Progenitor cell of endocrine pancreas (in vitro differentiated cells): ENCODE measurements around the gene RAG2. TPM values are rescaled to one million over a fixed set of nuclear protein-coding genes. Genes with fewer than 3 reads are reported as not detected.

Experiments used
- DNase-seq: peaks from one replicate; pipeline ENCODE4 v3.0.0; 2021; ENCODE audit warnings: low spot score; ENCODE audit not compliant: unreplicated experiment
- H3K27ac Mint-ChIP-seq: 2 replicates; pipeline ENCODE4 v1.8.0; 2021; ENCODE audit warnings: mild to moderate bottlenecking, moderate library complexity, mixed read lengths
- H3K27me3 Mint-ChIP-seq: 2 replicates; pipeline ENCODE4 v1.8.0; 2021; ENCODE audit warnings: mixed read lengths
- H3K36me3 Mint-ChIP-seq: 2 replicates; pipeline ENCODE4 v1.8.0; 2022; ENCODE audit warnings: mixed read lengths; ENCODE audit not compliant: insufficient read depth
- H3K4me1 Mint-ChIP-seq: 2 replicates; pipeline ENCODE4 v1.8.0; 2021; ENCODE audit warnings: low read depth, mixed read lengths
- H3K4me3 Mint-ChIP-seq: 2 replicates; pipeline ENCODE4 v1.8.0; 2021; ENCODE audit warnings: low read depth, mild to moderate bottlenecking, moderate library complexity, mixed read lengths
- H3K9me3 Mint-ChIP-seq: 2 replicates; pipeline ENCODE4 v1.8.0; 2021; ENCODE audit warnings: low read depth, mixed read lengths
- CTCF ChIP-seq: fragments of 200-600 bp; sonication (generic); IDR thresholded peaks from one replicate; pipeline ENCODE4 v1.5.0; 2021; ENCODE audit warnings: antibody characterized with exemption, mild to moderate bottlenecking; ENCODE audit not compliant: unreplicated experiment
- total RNA-seq: library from RNA; stranded (reverse); gene quantifications from 2 replicates; pipeline ENCODE4 v1.2.1, GENCODE V29; 2021

The RAG2 gene
- total RNA-seq, 1 donor from 2014 or later = not detected

- peaks cover 7% of the 10 kb centered on the region for H3K36me3 Mint-ChIP-seq
- H3K27ac Mint-ChIP-seq = no peak overlapping the region
- no peaks in the 10 kb centered on the region for H3K27me3 Mint-ChIP-seq
- H3K9me3 Mint-ChIP-seq = no peaks in the 10 kb centered on the region
- H3K4me1 Mint-ChIP-seq = peaks cover 17% of the 10 kb centered on the region
- no peak for TF ChIP-seq CTCF
- H3K4me3 Mint-ChIP-seq = no peak overlapping the region
- no peak for DNase-seq
These were observed 11.3 kb upstream of the RAG2 start for GRCh38 chr11:36609383-36609782.

- H3K36me3 Mint-ChIP-seq = peaks cover 7% of the 10 kb centered on the region
- no peaks in the 10 kb centered on the region for H3K27me3 Mint-ChIP-seq
- DNase-seq = no peak
- no peak overlapping the region for H3K27ac Mint-ChIP-seq
- no peak overlapping the region for H3K4me3 Mint-ChIP-seq
- no peaks in the 10 kb centered on the region for H3K9me3 Mint-ChIP-seq
- H3K4me1 Mint-ChIP-seq = peaks cover 17% of the 10 kb centered on the region
- TF ChIP-seq CTCF = no peak
These were observed 10.6 kb upstream of the RAG2 start for GRCh38 chr11:36608491-36609199.

- no peak for TF ChIP-seq CTCF
- DNase-seq = no peak
- no peak overlapping the region for H3K27ac Mint-ChIP-seq
- peaks cover 11% of the 10 kb centered on the region for H3K4me1 Mint-ChIP-seq
- no peak overlapping the region for H3K4me3 Mint-ChIP-seq
- H3K36me3 Mint-ChIP-seq = no peaks in the 10 kb centered on the region
- H3K9me3 Mint-ChIP-seq = no peaks in the 10 kb centered on the region
- H3K27me3 Mint-ChIP-seq = no peaks in the 10 kb centered on the region
These were observed 7.5 kb upstream of the RAG2 start for GRCh38 chr11:36605221-36606216.

- Mint-ChIP-seq H3K27ac (no peak overlapping the region), H3K27me3 (no peaks in the 10 kb centered on the region), H3K4me1 (no peaks in the 10 kb centered on the region), H3K9me3 (no peaks in the 10 kb centered on the region), H3K4me3 (no peak overlapping the region), H3K36me3 (no peaks in the 10 kb centered on the region)
- no peak for TF ChIP-seq CTCF
- DNase-seq = no peak
These were observed 4.1 kb upstream of the RAG2 start for GRCh38 chr11:36602135-36602534.

- no peak overlapping the region for H3K27ac Mint-ChIP-seq
- no peaks in the 10 kb centered on the region for H3K9me3 Mint-ChIP-seq
- no peak for TF ChIP-seq CTCF
These were observed 3.1 kb upstream of the RAG2 start for GRCh38 chr11:36601155-36601554.

More at GRCh38 chr11:36601155-36601554, 3.1 kb upstream of the RAG2 start:
- no peak for DNase-seq
- H3K4me3 Mint-ChIP-seq = no peak overlapping the region
- no peaks in the 10 kb centered on the region for H3K36me3 Mint-ChIP-seq
- H3K4me1 Mint-ChIP-seq = no peaks in the 10 kb centered on the region
- H3K27me3 Mint-ChIP-seq = no peaks in the 10 kb centered on the region
